Adrenal gland (tissue), 12 donors: Measurements from ENCODE around the gene AKAP10. TPM values are rescaled to one million over a fixed set of nuclear protein-coding genes. Genes with fewer than 3 reads are reported as not detected.

Experiments used
- DNase-seq, 7 donors: peaks; one replicate each; pipeline ENCODE4 v3.0.0-alpha.2; 2019 to 2020
- H3K27ac ChIP-seq, 5 donors: fragments of 200-600 bp; sonication (generic) in 4 of 5; 1 replicate in 3 of 5; 2 replicates in 2 of 5; pipeline versions ENCODE4 v1.5.1 to v1.8.0; 2016 to 2020; ENCODE audit warnings: mild to moderate bottlenecking in 1 of 5
- H3K27me3 ChIP-seq: fragments of 200-600 bp; 2 replicates; pipeline ENCODE4 v1.8.0; 2021
- H3K36me3 ChIP-seq, 2 donors: fragments of 200-600 bp; replicated peaks in 1 of 2; 1 replicate in 1 of 2; 2 replicates in 1 of 2; pipeline versions ENCODE4 v1.5.1 to v1.8.0; 2018 to 2022
- H3K4me1 ChIP-seq, 2 donors: fragments of 200-600 bp; replicated peaks in 1 of 2; 1 replicate in 1 of 2; 2 replicates in 1 of 2; pipeline versions ENCODE4 v1.5.1 to v1.8.0; 2018 to 2021
- H3K4me3 ChIP-seq, 4 donors: fragments of 200-600 bp; sonication (generic) in 3 of 4; one replicate each; pipeline ENCODE4 v1.5.1; 2016 to 2018
- H3K9me3 ChIP-seq, 3 donors: fragments of 200-600 bp; sonication (generic) in 1 of 3; replicated peaks in 1 of 3; 1 replicate in 2 of 3; 2 replicates in 1 of 3; pipeline versions ENCODE4 v1.5.1 to v1.8.0; 2016 to 2021
- CTCF ChIP-seq, 6 experiments: fragments of 450-650 bp in 4 of 6; fragments of 200-600 bp in 2 of 6; sonication (generic) in 1 of 6; IDR thresholded peaks; 1 replicate in 5 of 6; 2 replicates in 1 of 6; pipeline versions ENCODE4 v1.5.1 to v1.8.0; 2016 to 2021; ENCODE audit warnings: antibody characterized with exemption in 6 of 6, mild to moderate bottlenecking in 2 of 6, moderate library complexity in 1 of 6
- POLR2A ChIP-seq, 2 donors: fragments of 450-650 bp; IDR thresholded peaks; one replicate each; pipeline ENCODE4 v1.6.1; 2017; ENCODE audit warnings: antibody characterized with exemption in 2 of 2, mild to moderate bottlenecking in 2 of 2, moderate library complexity in 1 of 2
- WGBS, 4 donors: extraction: QIAGEN DNeasy Blood & Tissue Kit in 2 of 4; methylation state at CpG; one replicate each; pipeline versions ENCODE4 v1.1.5 to v1.1.7; 2013 to 2017; 5-methylcytosine and 5-hydroxymethylcytosine counted together
- intact Hi-C, 2 donors: fragments of 100-400 bp; cut with DNase I; formaldehyde crosslinking; loops; one replicate each; pipeline versions ENCODE4 v1.14.1 to v1.15.0; 2022 to 2023
- polyA plus RNA-seq, 3 donors: library from polyadenylated mRNA; stranded (reverse); fragments of 200-250 nt in 2 of 3; fragments of 350-450 nt in 1 of 3; fragmentation: Illumina TruSeq in 1 of 3; extraction: RNeasy Lipid Tissue Mini Kit (QIAGEN cat#74804) in 1 of 3; gene quantifications; one replicate each; pipeline ENCODE4 v1.2.3, GENCODE V29; 2013 to 2014
- total RNA-seq, 9 donors: library from RNA; depleted of rRNA in 4 of 9; stranded (reverse); fragments of >200 nt in 4 of 9; fragments of 120-200 nt in 1 of 9; fragmentation: NEBNext Ultra II Directional in 1 of 9; extraction: Animal tissue kit (Norgen Biotek cat#: 25700) in 1 of 9; gene quantifications; one replicate each; pipeline versions ENCODE4 v1.1.0 to v1.2.4, GENCODE V29; 2013 to 2023
- donor health status: healthy with polysubstance abuse.
- donor health status: Bipolar disorder and iron deficiency.
- donor health status: DM: yes; HTN: yes; CAD: no.
- donor health status: DM: no; HTN: no; CAD: no.
- donor health status: DM: no; HTN: no; CAD: no.
- donor health status: DM: yes; HTN: yes; CAD: no.

AKAP10 gene
- total and polyA plus RNA-seq, 12 donors = 8.1 to 52.7 (median 33.2) TPM

GRCh38 chr17:19945009-19945626, 32.5 kb downstream of the AKAP10 start:
- intact Hi-C loops = no loop called here
- Histone ChIP-seq H3K27ac (no peak overlapping the region), H3K9me3 (no peaks in the 10 kb centered on the region), H3K4me1 (peaks cover 6 to 30% of the 10 kb centered on the region in 2 donors), H3K4me3 (no peak overlapping the region), H3K36me3 (peaks cover 0 to 17% of the 10 kb centered on the region in 2 donors), H3K27me3 (no peaks in the 10 kb centered on the region)
- TF ChIP-seq CTCF (IDR thresholded peaks at IDR 0.05) = no peak
- no peak for TF ChIP-seq POLR2A (IDR thresholded peaks at IDR 0.05)
- no peak for DNase-seq
- 73 to 88% (median 82%) methylated on average over 2 of the region's 2 CpGs for WGBS, 4 donors

- no peak for DNase-seq
- Histone ChIP-seq H3K36me3 (peaks cover 0 to 28% of the 10 kb centered on the region in 2 donors), H3K4me3 (no peak overlapping the region), H3K9me3 (no peaks in the 10 kb centered on the region), H3K4me1 (peaks cover 5 to 20% of the 10 kb centered on the region in 2 donors), H3K27ac (no peak overlapping the region), H3K27me3 (no peaks in the 10 kb centered on the region)
- TF ChIP-seq CTCF (IDR thresholded peaks at IDR 0.05) = no peak
- TF ChIP-seq POLR2A (IDR thresholded peaks at IDR 0.05) = no peak
- intact Hi-C loops = no loop called here
These were observed 34.0 kb downstream of the AKAP10 start for GRCh38 chr17:19943599-19943998.

- H3K27ac ChIP-seq = no peak overlapping the region
- WGBS, 4 donors = 94 to 98% (median 96%) methylated on average over 5 of the region's 5 CpGs
These were observed 34.6 kb downstream of the AKAP10 start for GRCh38 chr17:19943026-19943425.

GRCh38 chr17:19940722-19941464, 36.7 kb downstream of the AKAP10 start:
- Histone ChIP-seq H3K4me1 (peaks cover 3 to 13% of the 10 kb centered on the region in 2 donors), H3K27me3 (no peaks in the 10 kb centered on the region), H3K36me3 (peaks cover 0 to 33% of the 10 kb centered on the region in 2 donors), H3K27ac (no peak overlapping the region), H3K4me3 (no peak overlapping the region), H3K9me3 (no peaks in the 10 kb centered on the region)
- intact Hi-C loops = no loop called here
- WGBS, 4 donors = 52 to 57% (median 53%) methylated on average over 4 of the region's 4 CpGs
- DNase-seq = no peak
- TF ChIP-seq CTCF (IDR thresholded peaks at IDR 0.05) (no peak), POLR2A (IDR thresholded peaks at IDR 0.05) (no peak)

More at GRCh38 chr17:19943026-19943425, 34.6 kb downstream of the AKAP10 start:
- H3K9me3 ChIP-seq = no peaks in the 10 kb centered on the region
- H3K4me3 ChIP-seq = no peak overlapping the region
- H3K27me3 ChIP-seq = no peaks in the 10 kb centered on the region
- DNase-seq = no peak
- no peak for TF ChIP-seq POLR2A (IDR thresholded peaks at IDR 0.05)
- H3K4me1 ChIP-seq = peaks cover 3 to 14% of the 10 kb centered on the region in 2 donors
- H3K36me3 ChIP-seq = peaks cover 0 to 34% of the 10 kb centered on the region in 2 donors
- intact Hi-C loops = no loop called here
